ENCODE results near the gene TMUB2. TPM values are rescaled to one million over a fixed set of nuclear protein-coding genes. Genes with fewer than 3 reads are reported as not detected.

The TMUB2 gene
- total and polyA plus RNA-seq, 9 of the 15 experiments (the other 6 are each of a cell fraction or from before 2014, with no cell fraction given), result 4.1 to 29.8 (median 16.3) TPM

- WGBS (ENCODE audit: insufficient coverage, low coverage, missing lambda C conversion rate), result 98% methylated on average over 21 of the region's 54 CpGs
- DNase-seq (ENCODE audit: extremely low read depth in 1 of 4, low spot score in 3 of 4), result no peak
- Histone ChIP-seq H3K9me3 (replicated peaks; ENCODE audit: control insufficient read depth, insufficient read depth, low read depth, low read length) (no peaks in the 10 kb centered on the region), H3K27me3 (ENCODE audit: control insufficient read depth in 2 of 2, insufficient read depth in 2 of 2, low read length in 2 of 2) (no peaks in the 10 kb centered on the region), H3K36me3 (ENCODE audit: control insufficient read depth, insufficient read depth, low read length) (peaks cover 33% of the 10 kb centered on the region; the same call in 2 of the 3 replicates), H3K27ac (ENCODE audit: extremely low read depth, low read depth, low read length) (no peak overlapping the region), H3K9ac (ENCODE audit: insufficient read depth in 1 of 2, low read depth in 2 of 2, low read length in 2 of 2) (no peak overlapping the region), H3K4me1 (replicated peaks in 1 of 2; ENCODE audit: control insufficient read depth in 2 of 2, insufficient read depth in 2 of 2, low read length in 2 of 2) (peaks cover 0 to 13% of the 10 kb centered on the region in 2 experiments; a peak in 1 of 5 replicates), H2AFZ (ENCODE audit: low read depth, low read length) (no peak overlapping the region), H3K79me2 (ENCODE audit: control insufficient read depth, insufficient read depth, low read length) (peaks cover 2% of the 10 kb centered on the region; the same call in 1 of the 3 replicates), H4K20me1 (replicated peaks; ENCODE audit: control insufficient read depth, insufficient read depth, low read length) (no peaks in the 10 kb centered on the region), H3K4me2 (ENCODE audit: insufficient read depth, low read length) (no peak overlapping the region), H3K4me3 (no peak overlapping the region), H3K9me1 (ENCODE audit: control insufficient read depth, insufficient read depth, low read length) (no peaks in the 10 kb centered on the region)
- intact Hi-C loops (cut with micrococcal nuclease) (no loop called here), in situ Hi-C loops (cut with MboI) (no loop called here)
- peak; percentile 78 for TF ChIP-seq ZBTB33 (CRISPR knock-in tag; IDR thresholded peaks at IDR 0.05)
- no peak for TF ChIP-seq FOXK1 (CRISPR knock-in tag; IDR thresholded peaks at IDR 0.05; ENCODE audit: borderline replicate concordance)
- TF ChIP-seq POLR2G (IDR thresholded peaks at IDR 0.05; ENCODE audit: low read depth, low read length), result peak; percentile 48; the same call in 1 of the 2 replicates
- TF ChIP-seq ATF1 (CRISPR knock-in tag; IDR thresholded peaks at IDR 0.05), result 0 out of 2 replicates have a peak, but pooled peaks have one; percentile 8
- no peak for TF ChIP-seq ATF1 (tag; IDR thresholded peaks at IDR 0.05)
- peak; percentile 57; the same call in 1 of the 2 replicates for TF ChIP-seq RBFOX2 (IDR thresholded peaks at IDR 0.05; ENCODE audit: low read depth, low read length)
- ChIA-PET POLR2A (interaction anchor here (0.6 to 3.2 kb wide), 5 partner anchors 9 to 121 kb away, joined by 3 to 10 read pairs (median 3); no protein-coding TSS in a partner anchor), CTCF (ENCODE audit: low intra/inter-chr PET ratio) (no interaction called here)
- no TSS peak for BruUV-seq (replicated peaks)
- ATAC-seq, result peak; percentile 31
- FAIRE-seq, result no peak
Measured at GRCh38 chr17:44176671-44177501, 9.9 kb upstream of the TMUB2 start.

Measured in K562 (cell line).